Amygdala (tissue), 56 donors: ENCODE measurements around the gene IL20RA.

ENCODE experiments used
- DNase-seq, 56 donors: peaks; one replicate each; lab custom pipeline; 2025; lab: John Stamatoyannopoulos, UW

IL20RA gene

DNA sequence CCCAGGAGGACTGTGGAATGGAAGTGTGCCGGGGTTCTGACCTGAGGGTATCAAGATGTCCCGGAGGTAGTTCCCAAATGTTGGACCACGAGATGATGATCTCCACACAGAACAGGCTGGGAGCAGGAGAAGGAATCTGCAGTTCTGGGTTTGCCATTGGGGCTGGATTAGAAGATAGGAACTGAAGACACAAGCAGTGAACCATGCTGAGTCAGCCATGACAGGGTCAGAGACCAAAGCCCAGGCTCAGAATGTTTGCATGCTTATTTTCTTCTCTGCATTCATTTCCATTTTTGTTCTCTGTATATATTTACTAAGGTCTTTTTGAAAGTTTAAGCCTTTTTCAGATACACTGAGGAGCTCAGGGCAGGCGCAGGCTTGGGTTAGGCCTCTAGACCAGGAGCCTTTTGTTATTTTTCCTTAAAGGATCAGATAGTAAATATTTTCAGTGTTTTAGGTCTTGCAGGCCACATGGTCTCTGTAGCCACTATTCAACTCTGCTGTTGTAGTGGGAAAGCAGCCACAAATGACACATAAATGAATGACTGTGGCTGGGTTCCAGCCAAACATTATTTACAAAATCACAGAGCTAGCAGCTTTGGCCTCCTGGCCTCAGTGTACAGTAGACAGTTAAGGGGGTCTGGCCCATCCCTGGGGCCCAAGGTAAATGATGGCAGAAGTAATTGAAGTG, 94.2 kb downstream of the IL20RA start:
- DNase-seq, result no peak
